GM23338 (cell line): ENCODE data around the gene S100Z. TPM values are rescaled to one million over a fixed set of nuclear protein-coding genes. Genes with fewer than 3 reads are reported as not detected.

Source experiments
- ATAC-seq: fragments of 200-7000 bp; cut with Tn5 transposase; 3 replicates; pipeline ENCODE4 v1.9.1; 2020
- DNase-seq: peaks from one replicate; pipeline ENCODE4 v3.0.0-alpha.2; 2015; ENCODE audit warnings: low spot score
- H2AFZ ChIP-seq: fragments of 200-600 bp; sonication (generic); 2 replicates; pipeline ENCODE4 v1.8.0; 2016; ENCODE audit warnings: antibody characterized with exemption, mild to moderate bottlenecking, moderate library complexity
- H3F3A ChIP-seq: fragments of 200-600 bp; sonication (generic); replicated peaks from 2 replicates; pipeline ENCODE4 v1.8.0; 2017; ENCODE audit warnings: antibody characterized with exemption, mixed run types, low read depth
- H3K27ac ChIP-seq: fragments of 200-600 bp; sonication (generic); 2 replicates; pipeline ENCODE4 v1.6.1; 2016; ENCODE audit warnings: low read depth
- H3K27me3 ChIP-seq: fragments of 200-600 bp; sonication (generic); 2 replicates; pipeline ENCODE4 v1.8.0; 2016; ENCODE audit warnings: mild to moderate bottlenecking, mixed run types, moderate library complexity; ENCODE audit not compliant: insufficient read depth
- H3K36me3 ChIP-seq: fragments of 200-600 bp; sonication (generic); 2 replicates; pipeline ENCODE4 v1.8.0; 2016; ENCODE audit warnings: mild to moderate bottlenecking; ENCODE audit not compliant: insufficient read depth
- H3K4me1 ChIP-seq: fragments of 200-600 bp; sonication (generic); 2 replicates; pipeline ENCODE4 v1.8.0; 2016; ENCODE audit warnings: mild to moderate bottlenecking, moderate library complexity; ENCODE audit not compliant: insufficient read depth
- H3K4me2 ChIP-seq: fragments of 200-600 bp; sonication (generic); 2 replicates; pipeline ENCODE4 v1.7.1; 2017; ENCODE audit warnings: mixed run types
- H3K4me3 ChIP-seq: fragments of 200-600 bp; sonication (generic); 2 replicates; pipeline ENCODE4 v1.6.1; 2016; ENCODE audit warnings: mixed run types
- H3K79me2 ChIP-seq: fragments of 200-600 bp; sonication (generic); replicated peaks from 2 replicates; pipeline ENCODE4 v1.8.0; 2017; ENCODE audit warnings: mild to moderate bottlenecking; ENCODE audit not compliant: insufficient read depth
- H3K9me2 ChIP-seq: fragments of 200-600 bp; sonication (generic); 2 replicates; pipeline ENCODE4 v1.8.0; 2017; ENCODE audit not compliant: insufficient read depth
- H4K20me1 ChIP-seq: fragments of 200-600 bp; sonication (generic); replicated peaks from 2 replicates; pipeline ENCODE4 v1.8.0; 2017; ENCODE audit warnings: mild to moderate bottlenecking; ENCODE audit not compliant: insufficient read depth
- H3K27ac Mint-ChIP-seq: 2 replicates; pipeline ENCODE4 v1.8.0; 2020; ENCODE audit warnings: inconsistent platforms, mild to moderate bottlenecking, moderate library complexity, mixed read lengths
- H3K27me3 Mint-ChIP-seq: 3 replicates; pipeline ENCODE4 v1.8.0; 2022; ENCODE audit warnings: low read depth, mild to moderate bottlenecking, moderate library complexity, mixed read lengths, inconsistent platforms; ENCODE audit not compliant: insufficient read depth, poor library complexity
- H3K36me3 Mint-ChIP-seq: 3 replicates; pipeline ENCODE4 v1.8.0; 2021; ENCODE audit warnings: low read depth, mild to moderate bottlenecking, inconsistent platforms, moderate library complexity, mixed read lengths
- H3K4me1 Mint-ChIP-seq: 3 replicates; pipeline ENCODE4 v1.8.0; 2020; ENCODE audit warnings: mild to moderate bottlenecking, inconsistent platforms, mixed read lengths
- H3K4me3 Mint-ChIP-seq: 3 replicates; pipeline ENCODE4 v1.8.0; 2021; ENCODE audit warnings: moderate library complexity, mild to moderate bottlenecking, inconsistent platforms, mixed read lengths
- H3K9me3 Mint-ChIP-seq: 3 replicates; pipeline ENCODE4 v1.8.0; 2020; ENCODE audit warnings: moderate library complexity, mild to moderate bottlenecking, inconsistent platforms, mixed read lengths
- CTCF ChIP-seq, 2 experiments: fragments of 200-600 bp in 1 of 2; sonication (generic) in 1 of 2; conservative IDR thresholded peaks; 2 replicates each; pipeline versions ENCODE4 v1.5.1 to v1.6.1; 2016 to 2017; ENCODE audit warnings: antibody characterized with exemption in 2 of 2, low read depth in 2 of 2, mild to moderate bottlenecking in 2 of 2, moderate library complexity in 1 of 2
- ETS1 ChIP-seq: IDR thresholded peaks from 2 replicates; pipeline ENCODE4 v1.6.1; 2016; ENCODE audit warnings: antibody characterized with exemption
- EZH2phosphoT487 ChIP-seq: fragments of 200-600 bp; sonication (generic); IDR thresholded peaks from one replicate; pipeline ENCODE4 v1.8.1; 2018; ENCODE audit warnings: antibody characterized with exemption; ENCODE audit not compliant: unreplicated experiment
- NANOG ChIP-seq: IDR thresholded peaks from 2 replicates; pipeline ENCODE4 v1.6.1; 2016; ENCODE audit warnings: antibody characterized with exemption, borderline replicate concordance
- POLR2AphosphoS5 ChIP-seq: IDR thresholded peaks from 2 replicates; pipeline ENCODE4 v1.6.1; 2016; ENCODE audit warnings: antibody characterized with exemption, low read depth
- ZNF462 ChIP-seq: fragments of 250-450 bp; sonication (Bioruptor Pico); IDR thresholded peaks from 2 replicates; pipeline ENCODE4 v1.5.0; 2020; ENCODE audit warnings: mild to moderate bottlenecking, moderate library complexity
- polyA plus RNA-seq: library from polyadenylated mRNA; unstranded; fragments of >200 nt; fragmentation: Nextera tagmentation; extraction: Ambion mirVana; gene quantifications from 2 replicates; pipeline ENCODE4 v1.2.1, GENCODE V29; 2016
- total RNA-seq: library from RNA; depleted of rRNA; stranded (reverse); fragments of >200 nt; shearing (Covaris generic); gene quantifications from 2 replicates; pipeline ENCODE4 v1.2.3, GENCODE V29; 2014

The S100Z gene
- total and polyA plus RNA-seq, 2 experiments from 2014 or later = not detected

- peak overlapping the region; percentile 44 for H3K4me3 ChIP-seq
- H3K27ac ChIP-seq = peak overlapping the region; percentile 98
- H3K27ac Mint-ChIP-seq = peak overlapping the region; percentile 99
- DNase-seq (peak; percentile 98), ATAC-seq (peak; percentile 87)
- TF ChIP-seq CTCF (conservative IDR thresholded peaks at IDR 0.05; ENCODE audit: low read depth in 2 of 2) = peak in 1 of 2 experiments; percentile 9; a peak in 1 of 4 replicates
- peak; percentile 56; the same call in 1 of the 2 replicates for TF ChIP-seq ETS1
- no peak for TF ChIP-seq EZH2phosphoT487
- TF ChIP-seq NANOG = peak; percentile 61
- no peak; the same call in 1 of the 2 replicates for TF ChIP-seq ZNF462 (CRISPR knock-in tag)
- TF ChIP-seq POLR2AphosphoS5 = peak; percentile 58
- peaks cover 27% of the 10 kb centered on the region for H3K9me3 Mint-ChIP-seq
- peak overlapping the region; percentile 61 for H3K4me3 Mint-ChIP-seq
- H3K4me1 Mint-ChIP-seq = peaks cover 37% of the 10 kb centered on the region
- H3K9me2 ChIP-seq = no peaks in the 10 kb centered on the region
- no peaks in the 10 kb centered on the region for H3K79me2 ChIP-seq
- peak overlapping the region; percentile 69 for H3K4me2 ChIP-seq
- no peak overlapping the region for H2AFZ ChIP-seq
- H3F3A ChIP-seq = no peaks in the 10 kb centered on the region; the same call in 1 of the 2 replicates
- H3K36me3 Mint-ChIP-seq = peaks cover 22% of the 10 kb centered on the region
- no peaks in the 10 kb centered on the region for H3K27me3 ChIP-seq
- H3K36me3 ChIP-seq = no peaks in the 10 kb centered on the region
- no peaks in the 10 kb centered on the region for H4K20me1 ChIP-seq
- H3K27me3 Mint-ChIP-seq = peaks cover 19% of the 10 kb centered on the region
- H3K4me1 ChIP-seq = peaks cover 29% of the 10 kb centered on the region
Observed at GRCh38 chr5:76808141-76808691, 41.6 kb upstream of the S100Z start.
